DOHH2 (cell line): Measurements from ENCODE around the gene BMP7.

ENCODE experiments used
- H3F3A ChIP-seq: fragments of 200-600 bp; sonication (generic), shearing (Covaris generic); 2 replicates; pipeline ENCODE4 v1.6.0; 2016; ENCODE audit warnings: antibody characterized with exemption, mild to moderate bottlenecking; ENCODE audit not compliant: control insufficient read depth, insufficient read depth
- H3K27ac ChIP-seq: fragments of 200-600 bp; sonication (generic); 2 replicates; pipeline ENCODE4 v1.5.1; 2014; ENCODE audit warnings: low read depth, mild to moderate bottlenecking, low read length, moderate library complexity
- H3K27me3 ChIP-seq: fragments of 200-600 bp; sonication (generic); 2 replicates; pipeline ENCODE4 v1.6.1; 2014; ENCODE audit warnings: mild to moderate bottlenecking, low read length, mixed read lengths; ENCODE audit not compliant: control insufficient read depth
- H3K36me3 ChIP-seq: fragments of 200-600 bp; sonication (generic); 2 replicates; pipeline ENCODE4 v1.6.1; 2014; ENCODE audit warnings: mild to moderate bottlenecking, low read length, moderate library complexity, mixed read lengths; ENCODE audit not compliant: control insufficient read depth
- H3K4me1 ChIP-seq: fragments of 200-600 bp; sonication (generic); 2 replicates; pipeline ENCODE4 v1.6.1; 2014; ENCODE audit warnings: mild to moderate bottlenecking, low read length, mixed read lengths; ENCODE audit not compliant: control insufficient read depth
- H3K4me2 ChIP-seq: fragments of 200-600 bp; sonication (generic); 2 replicates; pipeline ENCODE4 v1.6.0; 2014; ENCODE audit warnings: mild to moderate bottlenecking, low read length, moderate library complexity
- H3K4me3 ChIP-seq: fragments of 200-600 bp; sonication (generic); 2 replicates; pipeline ENCODE4 v1.5.1; 2014; ENCODE audit warnings: mild to moderate bottlenecking, low read length, mixed read lengths
- H3K79me2 ChIP-seq: fragments of 200-600 bp; sonication (generic); 2 replicates; pipeline ENCODE4 v1.6.1; 2014; ENCODE audit warnings: mild to moderate bottlenecking, low read length, mixed read lengths; ENCODE audit not compliant: control insufficient read depth
- H3K9me2 ChIP-seq: fragments of 200-600 bp; sonication (generic); replicated peaks from 2 replicates; pipeline ENCODE4 v1.6.1; 2014; ENCODE audit warnings: mild to moderate bottlenecking, low read length, mixed read lengths; ENCODE audit not compliant: control insufficient read depth
- H3K9me3 ChIP-seq: fragments of 200-600 bp; sonication (generic); 2 replicates; pipeline ENCODE4 v1.6.1; 2014; ENCODE audit warnings: antibody characterized with exemption, low read length, mixed read lengths; ENCODE audit not compliant: control insufficient read depth, insufficient read depth
- H4K20me1 ChIP-seq: fragments of 200-600 bp; sonication (generic); 2 replicates; pipeline ENCODE4 v1.6.0; 2014; ENCODE audit warnings: low read depth, mild to moderate bottlenecking, antibody characterized with exemption, low read length, moderate library complexity; ENCODE audit not compliant: control insufficient read depth, insufficient read depth
- CTCF ChIP-seq: fragments of 200-600 bp; sonication (generic); IDR thresholded peaks from one replicate; pipeline ENCODE4 v1.5.1; 2014; ENCODE audit warnings: antibody characterized with exemption, mild to moderate bottlenecking, low read depth, low read length; ENCODE audit not compliant: poor library complexity, severe bottlenecking
- EZH2phosphoT487 ChIP-seq: fragments of 200-600 bp; sonication (generic); IDR thresholded peaks from 2 replicates; pipeline ENCODE4 v1.6.1; 2017; ENCODE audit warnings: borderline replicate concordance, mild to moderate bottlenecking, antibody characterized with exemption, low read length, moderate library complexity, mixed read lengths

BMP7 gene

DNA sequence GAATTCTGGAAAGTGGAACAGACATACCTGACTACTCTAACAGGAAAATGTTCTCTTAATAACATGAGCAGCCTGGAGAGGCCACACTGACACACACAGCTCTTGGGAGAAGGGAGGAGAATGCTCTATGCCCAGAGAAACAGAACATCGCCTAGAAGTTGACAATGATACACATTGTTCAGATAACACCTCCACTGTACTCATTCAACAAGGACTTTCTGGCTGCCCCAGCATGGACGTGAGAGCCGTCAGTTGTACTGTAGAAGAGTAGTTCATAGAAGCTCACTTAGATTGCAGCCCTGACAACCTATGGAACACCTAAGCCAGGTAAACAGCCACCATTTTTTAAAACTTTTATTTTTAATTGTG, 28.9 kb downstream of the BMP7 start:
- Histone ChIP-seq H4K20me1 (peaks cover 62% of the 10 kb centered on the region), H3K4me2 (no peak overlapping the region), H3F3A (peaks cover 32% of the 10 kb centered on the region), H3K36me3 (peaks cover 100% of the 10 kb centered on the region), H3K9me2 (no peaks in the 10 kb centered on the region), H3K4me1 (peaks cover 98% of the 10 kb centered on the region), H3K27ac (no peak overlapping the region), H3K4me3 (no peak overlapping the region), H3K27me3 (no peaks in the 10 kb centered on the region), H3K79me2 (peaks cover 100% of the 10 kb centered on the region), H3K9me3 (no peaks in the 10 kb centered on the region)
- no peak for TF ChIP-seq EZH2phosphoT487
- no peak for TF ChIP-seq CTCF

DNA sequence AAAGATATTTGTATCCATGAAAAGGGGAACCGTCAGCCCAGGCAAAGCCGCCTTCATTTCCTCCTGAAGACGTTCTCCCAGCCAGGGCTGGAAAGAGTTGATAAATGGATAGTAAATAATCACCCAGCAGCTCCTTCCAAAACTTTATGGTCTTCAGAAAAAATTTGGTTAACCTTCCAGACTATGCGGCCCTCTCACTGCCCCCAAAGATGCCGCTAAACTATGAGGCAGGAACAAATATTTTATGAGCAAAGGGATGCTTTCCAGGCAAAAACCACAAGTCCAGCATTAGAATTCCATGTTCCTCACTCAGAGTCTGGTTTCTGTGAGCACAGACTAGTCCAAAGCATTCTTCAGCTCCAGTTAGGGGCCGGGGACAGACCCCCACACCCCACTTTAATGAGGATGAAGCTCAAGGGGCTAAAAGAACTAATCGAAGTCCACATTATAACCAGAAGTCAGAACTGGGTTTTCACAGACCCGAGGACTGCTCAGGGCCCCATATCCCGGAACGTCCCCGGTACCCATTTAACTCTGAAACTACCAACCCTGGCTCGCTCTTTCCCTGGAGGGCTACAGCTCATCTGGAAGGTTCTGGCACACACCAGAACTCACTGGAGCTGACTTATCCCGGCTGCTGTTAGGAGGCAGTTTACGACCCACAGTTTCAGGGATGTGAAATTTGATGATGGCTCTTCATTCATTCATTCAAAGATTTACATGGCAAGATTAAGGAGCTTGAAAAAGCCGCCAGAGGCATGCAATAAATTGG, 29.4 kb downstream of the BMP7 start:
- Histone ChIP-seq H3K4me1 (peaks cover 98% of the 10 kb centered on the region), H3F3A (peaks cover 36% of the 10 kb centered on the region), H3K9me3 (no peaks in the 10 kb centered on the region), H3K4me2 (no peak overlapping the region), H3K9me2 (no peaks in the 10 kb centered on the region), H3K36me3 (peaks cover 100% of the 10 kb centered on the region), H3K4me3 (no peak overlapping the region), H3K79me2 (peaks cover 100% of the 10 kb centered on the region), H3K27me3 (no peaks in the 10 kb centered on the region), H4K20me1 (peaks cover 62% of the 10 kb centered on the region), H3K27ac (no peak overlapping the region)
- TF ChIP-seq EZH2phosphoT487, result no peak
- TF ChIP-seq CTCF, result no peak

GRCh38 chr20:57234556-57235251, 31.7 kb downstream of the BMP7 start:
- Histone ChIP-seq H3K27me3 (no peaks in the 10 kb centered on the region), H3K4me3 (no peak overlapping the region), H4K20me1 (peaks cover 73% of the 10 kb centered on the region), H3F3A (peaks cover 34% of the 10 kb centered on the region), H3K4me1 (peaks cover 98% of the 10 kb centered on the region), H3K79me2 (peaks cover 100% of the 10 kb centered on the region), H3K27ac (no peak overlapping the region), H3K36me3 (peaks cover 99% of the 10 kb centered on the region), H3K9me3 (no peaks in the 10 kb centered on the region), H3K4me2 (no peak overlapping the region), H3K9me2 (no peaks in the 10 kb centered on the region)
- no peak for TF ChIP-seq EZH2phosphoT487
- no peak for TF ChIP-seq CTCF
